Adrenal gland (tissue), 5 donors: ENCODE results near the gene ACOT12.

ENCODE experiments used
- CTCF ChIP-seq, 6 experiments: fragments of 450-650 bp in 4 of 6; fragments of 200-600 bp in 2 of 6; sonication (generic) in 1 of 6; IDR thresholded peaks; 1 replicate in 5 of 6; 2 replicates in 1 of 6; pipeline versions ENCODE4 v1.5.1 to v1.8.0; 2016 to 2021; ENCODE audit warnings: antibody characterized with exemption in 6 of 6, mild to moderate bottlenecking in 2 of 6, moderate library complexity in 1 of 6
- POLR2A ChIP-seq, 2 donors: fragments of 450-650 bp; IDR thresholded peaks; one replicate each; pipeline ENCODE4 v1.6.1; 2017; ENCODE audit warnings: antibody characterized with exemption in 2 of 2, mild to moderate bottlenecking in 2 of 2, moderate library complexity in 1 of 2
- donor health status: DM: no; HTN: no; CAD: no.

- no peak for TF ChIP-seq CTCF (IDR thresholded peaks at IDR 0.05)
- TF ChIP-seq POLR2A (IDR thresholded peaks at IDR 0.05): no peak
Observed at GRCh38 chr5:81359881-81360280, 34.1 kb downstream of the ACOT12 start.
